Activated CD8-positive, alpha-beta memory T cell treated with anti-CD3 and anti-CD28 coated beads, Interleukin-2, amount 50 U/mL, for 24 hours (primary cell): ENCODE results near the gene PTGDS.

Experiments used
- DNase-seq: peaks from one replicate; pipeline ENCODE4 v3.0.0-alpha.2; 2020; ENCODE audit errors: extremely low read depth

Gene PTGDS

GRCh38 chr9:136957901-136958300 lies 19.4 kb upstream of the PTGDS start:
- no peak for DNase-seq

- DNase-seq: no peak
These were observed 18.8 kb upstream of the PTGDS start for GRCh38 chr9:136958473-136958872.

GRCh38 chr9:136958898-136959850 lies 18.1 kb upstream of the PTGDS start:
- DNase-seq: no peak

- DNase-seq: no peak
These were observed 16.9 kb upstream of the PTGDS start for GRCh38 chr9:136960212-136960937.

GRCh38 chr9:136960938-136961275 lies 16.4 kb upstream of the PTGDS start:
- DNase-seq: no peak

GRCh38 chr9:136961279-136962065 lies 15.8 kb upstream of the PTGDS start:
- no peak for DNase-seq

GRCh38 chr9:136962163-136962562 lies 15.1 kb upstream of the PTGDS start:
- no peak for DNase-seq

- DNase-seq: no peak
These were observed 14.5 kb upstream of the PTGDS start for GRCh38 chr9:136962701-136963248.

GRCh38 chr9:136963341-136963740 lies 14.0 kb upstream of the PTGDS start:
- no peak for DNase-seq

- no peak for DNase-seq
These were observed 13.6 kb upstream of the PTGDS start for GRCh38 chr9:136963751-136964150.

GRCh38 chr9:136964171-136964689 lies 13.1 kb upstream of the PTGDS start:
- no peak for DNase-seq

- DNase-seq: no peak
These were observed 12.4 kb upstream of the PTGDS start for GRCh38 chr9:136964833-136965422.

GRCh38 chr9:136965771-136966484 lies 11.4 kb upstream of the PTGDS start:
- DNase-seq: no peak

- no peak for DNase-seq
These were observed 8.8 kb upstream of the PTGDS start for GRCh38 chr9:136968333-136969127.

- DNase-seq: no peak
These were observed 8.2 kb upstream of the PTGDS start for GRCh38 chr9:136969150-136969549.

GRCh38 chr9:136969774-136970173 lies 7.5 kb upstream of the PTGDS start:
- no peak for DNase-seq

- DNase-seq: no peak
These were observed 6.9 kb upstream of the PTGDS start for GRCh38 chr9:136970361-136970760.

- no peak for DNase-seq
These were observed 5.6 kb upstream of the PTGDS start for GRCh38 chr9:136971746-136972145.

- DNase-seq: no peak
These were observed 5.0 kb upstream of the PTGDS start for GRCh38 chr9:136972335-136972734.

GRCh38 chr9:136972743-136973142 lies 4.6 kb upstream of the PTGDS start:
- DNase-seq: no peak
